Measurements from ENCODE around the gene ODAPH.

ODAPH gene

DNA sequence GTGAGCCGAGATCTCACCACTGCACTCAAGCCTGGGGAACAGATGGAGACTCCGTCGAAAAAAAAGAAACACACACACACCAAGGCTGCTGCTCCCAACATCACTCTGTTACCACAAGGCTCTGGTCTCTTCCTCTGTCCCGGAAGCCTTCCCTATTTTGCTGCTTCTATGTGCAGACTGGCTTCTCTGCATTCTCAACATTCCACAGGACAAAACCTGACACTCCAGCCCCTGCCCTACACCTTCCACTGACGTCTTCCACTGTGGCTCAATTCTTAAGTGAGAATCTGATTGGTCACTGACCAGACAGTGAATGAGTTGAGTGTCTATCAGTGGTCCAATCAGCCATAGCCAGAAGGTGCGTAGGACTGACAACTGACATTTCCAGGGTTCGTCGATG lies 5.9 kb downstream of the ODAPH start:
- no peak for DNase-seq
- Mint-ChIP-seq H3K4me3 (no peak overlapping the region), H3K36me3 (ENCODE audit: low read depth) (no peaks in the 10 kb centered on the region)

DNA sequence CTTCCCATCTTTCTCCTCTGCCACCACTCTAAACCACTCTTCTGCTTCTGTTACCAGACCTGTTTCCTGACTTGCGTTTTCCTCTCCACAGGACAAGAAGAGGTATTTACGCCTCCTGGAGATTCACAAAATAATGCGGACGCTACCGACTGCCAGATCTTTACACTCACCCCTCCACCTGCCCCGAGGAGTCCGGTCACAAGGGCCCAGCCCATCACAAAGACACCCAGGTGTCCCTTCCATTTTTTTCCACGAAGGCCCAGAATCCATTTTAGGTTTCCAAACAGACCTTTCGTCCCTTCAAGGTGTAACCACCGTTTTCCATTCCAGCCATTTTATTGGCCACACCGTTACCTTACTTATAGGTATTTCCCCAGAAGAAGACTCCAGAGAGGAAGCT lies 8.2 kb downstream of the ODAPH start:
- Mint-ChIP-seq H3K36me3 (ENCODE audit: low read depth) (no peaks in the 10 kb centered on the region), H3K27ac (no peak overlapping the region), H3K4me1 (peaks cover 4% of the 10 kb centered on the region), H3K4me3 (no peak overlapping the region), H3K27me3 (ENCODE audit: low read depth, poor library complexity) (peaks cover 2% of the 10 kb centered on the region), H3K9me3 (peaks cover 22% of the 10 kb centered on the region)
- TF ChIP-seq CTCF (IDR thresholded peaks at IDR 0.05), result no peak
- no peak for DNase-seq

More for the DNA sequence above, 5.9 kb downstream of the ODAPH start:
- Mint-ChIP-seq H3K27me3 (ENCODE audit: low read depth, poor library complexity) (peaks cover 10% of the 10 kb centered on the region), H3K4me1 (peaks cover 10% of the 10 kb centered on the region), H3K27ac (no peak overlapping the region), H3K9me3 (peaks cover 6% of the 10 kb centered on the region)
- TF ChIP-seq CTCF (IDR thresholded peaks at IDR 0.05), result no peak

- H3K4me3 Mint-ChIP-seq, result no peak overlapping the region
- DNase-seq, result no peak
- no peak for TF ChIP-seq CTCF (IDR thresholded peaks at IDR 0.05)
- H3K27me3 Mint-ChIP-seq (ENCODE audit: low read depth, poor library complexity), result peaks cover 2% of the 10 kb centered on the region
- peaks cover 4% of the 10 kb centered on the region for H3K4me1 Mint-ChIP-seq
- no peaks in the 10 kb centered on the region for H3K36me3 Mint-ChIP-seq (ENCODE audit: low read depth)
- H3K9me3 Mint-ChIP-seq, result peaks cover 22% of the 10 kb centered on the region
- no peak overlapping the region for H3K27ac Mint-ChIP-seq
Measured at GRCh38 chr4:75565481-75565880, 9.6 kb downstream of the ODAPH start.

GRCh38 chr4:75566911-75567310 lies 11.0 kb downstream of the ODAPH start:
- no peak for DNase-seq
- no peak overlapping the region for H3K4me3 Mint-ChIP-seq
- H3K9me3 Mint-ChIP-seq, result peaks cover 19% of the 10 kb centered on the region
- peaks cover 2% of the 10 kb centered on the region for H3K4me1 Mint-ChIP-seq
- no peak overlapping the region for H3K27ac Mint-ChIP-seq
- no peaks in the 10 kb centered on the region for H3K36me3 Mint-ChIP-seq (ENCODE audit: low read depth)
- no peak for TF ChIP-seq CTCF (IDR thresholded peaks at IDR 0.05)
- peaks cover 7% of the 10 kb centered on the region for H3K27me3 Mint-ChIP-seq (ENCODE audit: low read depth, poor library complexity)

GRCh38 chr4:75567725-75568124 lies 11.9 kb downstream of the ODAPH start:
- Mint-ChIP-seq H3K4me3 (no peak overlapping the region), H3K4me1 (no peaks in the 10 kb centered on the region), H3K36me3 (ENCODE audit: low read depth) (no peaks in the 10 kb centered on the region), H3K27me3 (ENCODE audit: low read depth, poor library complexity) (peaks cover 13% of the 10 kb centered on the region), H3K9me3 (peaks cover 19% of the 10 kb centered on the region), H3K27ac (no peak overlapping the region)
- TF ChIP-seq CTCF (IDR thresholded peaks at IDR 0.05), result no peak
- DNase-seq, result no peak

DNA sequence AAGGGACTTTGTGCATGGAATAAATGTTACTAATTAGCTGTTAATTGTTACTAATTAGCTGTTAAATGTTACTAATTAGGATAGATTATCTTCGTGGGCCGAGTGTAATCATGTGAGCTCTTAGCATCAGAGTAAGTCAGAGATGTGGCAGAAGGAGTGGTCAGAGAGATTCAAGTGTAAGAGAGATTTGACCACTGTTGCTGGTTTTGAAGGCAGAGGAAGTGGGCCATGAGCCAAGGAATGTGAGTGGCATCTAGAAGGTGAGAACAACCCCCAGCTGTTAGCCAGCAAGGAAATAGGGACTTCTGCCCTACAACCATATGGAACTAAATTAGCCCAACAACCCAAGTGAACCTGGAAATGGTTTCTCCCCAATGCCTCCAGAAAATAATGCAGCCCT lies 28.2 kb downstream of the ODAPH start:
- H3K9me3 Mint-ChIP-seq, result peaks cover 54% of the 10 kb centered on the region
- no peak overlapping the region for H3K27ac Mint-ChIP-seq
- peaks cover 3% of the 10 kb centered on the region for H3K27me3 Mint-ChIP-seq (ENCODE audit: low read depth, poor library complexity)
- TF ChIP-seq CTCF (IDR thresholded peaks at IDR 0.05), result no peak
- DNase-seq, result no peak
- peaks cover 14% of the 10 kb centered on the region for H3K36me3 Mint-ChIP-seq (ENCODE audit: low read depth)
- H3K4me1 Mint-ChIP-seq, result no peaks in the 10 kb centered on the region
- no peak overlapping the region for H3K4me3 Mint-ChIP-seq

Data from nephron progenitor cell (in vitro differentiated cells).